Measurements from ENCODE around the gene SMS.

DNA sequence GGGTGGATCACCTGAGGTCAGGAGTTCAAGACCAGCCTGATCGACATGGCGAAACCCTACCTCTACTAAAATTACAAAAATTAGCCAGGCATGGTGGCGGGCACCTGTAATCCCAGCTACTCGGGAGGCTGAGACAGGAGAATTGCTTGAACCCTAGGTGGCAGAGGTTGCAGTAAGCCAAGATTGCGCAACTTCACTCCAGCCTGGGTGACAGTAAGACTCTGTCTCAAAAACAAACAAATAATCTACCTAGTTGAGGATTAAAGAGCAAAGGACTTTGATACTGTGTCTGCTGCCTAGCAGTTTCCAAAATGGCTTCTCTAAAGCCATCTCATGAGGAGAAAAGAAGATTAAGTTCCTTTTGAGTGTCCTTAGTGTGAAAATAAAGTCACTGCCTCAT, 37.8 kb downstream of the SMS start:
- TF ChIP-seq EP300 (IDR thresholded peaks at IDR 0.05; ENCODE audit: borderline replicate concordance) (no peak), CEBPB (IDR thresholded peaks at IDR 0.05) (peak; percentile 77), RAD21 (IDR thresholded peaks at IDR 0.05; ENCODE audit: low read depth) (no peak), TEAD4 (IDR thresholded peaks at IDR 0.05) (no peak), TAF1 (IDR thresholded peaks at IDR 0.05; ENCODE audit: low read depth) (no peak)
- TF ChIP-seq, protein P1, sequence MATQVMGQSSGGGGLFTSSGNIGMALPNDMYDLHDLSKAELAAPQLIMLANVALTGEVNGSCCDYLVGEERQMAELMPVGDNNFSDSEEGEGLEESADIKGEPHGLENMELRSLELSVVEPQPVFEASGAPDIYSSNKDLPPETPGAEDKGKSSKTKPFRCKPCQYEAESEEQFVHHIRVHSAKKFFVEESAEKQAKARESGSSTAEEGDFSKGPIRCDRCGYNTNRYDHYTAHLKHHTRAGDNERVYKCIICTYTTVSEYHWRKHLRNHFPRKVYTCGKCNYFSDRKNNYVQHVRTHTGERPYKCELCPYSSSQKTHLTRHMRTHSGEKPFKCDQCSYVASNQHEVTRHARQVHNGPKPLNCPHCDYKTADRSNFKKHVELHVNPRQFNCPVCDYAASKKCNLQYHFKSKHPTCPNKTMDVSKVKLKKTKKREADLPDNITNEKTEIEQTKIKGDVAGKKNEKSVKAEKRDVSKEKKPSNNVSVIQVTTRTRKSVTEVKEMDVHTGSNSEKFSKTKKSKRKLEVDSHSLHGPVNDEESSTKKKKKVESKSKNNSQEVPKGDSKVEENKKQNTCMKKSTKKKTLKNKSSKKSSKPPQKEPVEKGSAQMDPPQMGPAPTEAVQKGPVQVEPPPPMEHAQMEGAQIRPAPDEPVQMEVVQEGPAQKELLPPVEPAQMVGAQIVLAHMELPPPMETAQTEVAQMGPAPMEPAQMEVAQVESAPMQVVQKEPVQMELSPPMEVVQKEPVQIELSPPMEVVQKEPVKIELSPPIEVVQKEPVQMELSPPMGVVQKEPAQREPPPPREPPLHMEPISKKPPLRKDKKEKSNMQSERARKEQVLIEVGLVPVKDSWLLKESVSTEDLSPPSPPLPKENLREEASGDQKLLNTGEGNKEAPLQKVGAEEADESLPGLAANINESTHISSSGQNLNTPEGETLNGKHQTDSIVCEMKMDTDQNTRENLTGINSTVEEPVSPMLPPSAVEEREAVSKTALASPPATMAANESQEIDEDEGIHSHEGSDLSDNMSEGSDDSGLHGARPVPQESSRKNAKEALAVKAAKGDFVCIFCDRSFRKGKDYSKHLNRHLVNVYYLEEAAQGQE (IDR thresholded peaks at IDR 0.05; ENCODE audit: low read depth) = no peak

All from Ishikawa (cell line).